Stimulated activated CD4-positive, alpha-beta T cell treated with anti-CD3 and anti-CD28 coated beads, Interleukin-4, amount 100 ng/mL, for 4 hours (primary cell): Measurements from ENCODE around the gene ADGRV1.

Experiments
- DNase-seq, 2 experiments: peaks; one replicate each; pipeline ENCODE4 v3.0.0-alpha.2; 2020

Gene ADGRV1

DNA sequence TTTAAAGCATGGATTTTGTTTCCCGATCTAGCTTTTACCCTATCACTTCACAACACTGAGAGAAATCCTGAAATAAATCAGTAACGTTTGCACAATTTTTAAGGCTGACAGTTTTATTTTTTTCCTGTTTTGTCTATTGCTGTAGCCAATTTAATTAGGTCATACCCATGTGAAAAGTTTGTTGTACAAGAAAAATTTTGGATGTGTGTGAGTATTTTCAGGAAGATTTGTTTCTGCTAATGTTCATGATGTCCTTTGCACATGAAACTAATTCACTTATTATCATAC lies 586.7 kb downstream of the ADGRV1 start:
- no peak for DNase-seq

GRCh38 chr5:91146230-91146629 lies 587.6 kb downstream of the ADGRV1 start:
- no peak for DNase-seq

DNA sequence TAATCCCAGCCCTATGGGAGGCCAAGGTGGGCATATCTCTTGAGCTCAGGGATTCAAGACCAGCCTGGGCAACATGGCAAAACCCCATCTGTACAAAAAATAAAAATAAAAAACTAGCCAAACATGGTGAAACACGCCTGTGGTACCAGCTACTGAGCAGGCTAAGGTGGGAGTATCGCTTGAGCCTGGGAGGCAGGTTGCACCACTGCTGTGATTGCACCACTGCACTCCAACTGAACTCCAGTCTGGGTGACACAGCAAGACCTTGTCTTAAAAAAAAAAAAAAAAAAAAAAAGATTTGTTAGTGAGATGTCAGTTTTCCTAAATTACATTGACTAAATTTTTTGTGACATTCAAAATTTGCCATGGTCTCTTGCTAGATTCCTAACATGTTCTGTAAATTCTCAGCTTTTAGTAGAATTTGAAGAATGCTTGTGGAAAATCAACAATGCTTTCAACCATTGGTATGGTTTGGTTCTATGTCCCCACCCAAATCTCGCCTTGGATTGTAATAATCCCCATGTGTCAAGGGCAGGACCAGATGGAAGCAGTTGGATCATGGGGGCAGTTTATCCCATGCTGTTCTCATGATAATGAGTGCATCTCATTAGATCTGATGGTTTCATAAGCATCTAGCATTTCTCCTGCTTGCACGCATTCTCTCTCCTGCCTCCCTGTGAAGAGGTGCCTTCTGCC lies 588.5 kb downstream of the ADGRV1 start:
- DNase-seq = no peak

GRCh38 chr5:91150234-91150633 lies 591.6 kb downstream of the ADGRV1 start:
- no peak for DNase-seq

DNA sequence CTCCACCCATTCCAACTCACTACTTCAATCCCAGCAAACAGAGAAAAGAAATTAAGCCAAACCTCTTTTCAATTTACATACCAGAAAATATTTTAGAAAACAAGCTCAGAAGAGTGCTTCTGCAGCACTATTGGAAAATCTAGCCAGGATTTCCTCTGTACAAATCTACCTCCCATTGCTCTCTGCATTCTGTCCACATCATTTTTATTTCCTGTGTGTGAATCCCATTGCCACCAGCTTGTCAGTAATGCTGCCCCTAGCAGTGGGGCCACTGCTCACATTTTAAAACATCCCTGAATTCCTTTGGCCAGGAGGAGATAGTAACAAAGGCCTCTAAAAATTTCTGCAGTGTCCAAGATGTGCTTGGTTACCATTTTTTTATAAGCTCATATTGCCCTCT lies 592.0 kb downstream of the ADGRV1 start:
- no peak for DNase-seq

- no peak for DNase-seq
These were observed 593.4 kb downstream of the ADGRV1 start for GRCh38 chr5:91151947-91152346.

DNA sequence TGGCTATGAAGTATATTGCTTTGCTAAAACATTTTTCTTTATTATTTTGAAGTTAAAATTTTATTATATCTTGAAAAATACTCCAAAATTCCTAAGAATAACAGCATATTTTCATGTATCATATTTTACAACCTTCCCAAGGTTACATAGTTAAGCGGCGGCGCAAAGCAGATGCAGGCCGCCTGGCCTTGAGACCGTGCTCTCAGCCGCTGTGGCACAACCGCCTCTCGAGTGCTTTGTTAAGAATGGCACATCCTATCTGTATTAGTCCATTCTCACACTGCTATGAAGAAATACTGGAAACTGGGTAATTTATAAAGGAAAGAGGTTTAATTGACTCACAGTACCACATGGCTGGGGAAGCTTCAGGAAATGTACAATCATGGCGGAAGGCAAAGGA lies 595.7 kb downstream of the ADGRV1 start:
- no peak for DNase-seq

DNA sequence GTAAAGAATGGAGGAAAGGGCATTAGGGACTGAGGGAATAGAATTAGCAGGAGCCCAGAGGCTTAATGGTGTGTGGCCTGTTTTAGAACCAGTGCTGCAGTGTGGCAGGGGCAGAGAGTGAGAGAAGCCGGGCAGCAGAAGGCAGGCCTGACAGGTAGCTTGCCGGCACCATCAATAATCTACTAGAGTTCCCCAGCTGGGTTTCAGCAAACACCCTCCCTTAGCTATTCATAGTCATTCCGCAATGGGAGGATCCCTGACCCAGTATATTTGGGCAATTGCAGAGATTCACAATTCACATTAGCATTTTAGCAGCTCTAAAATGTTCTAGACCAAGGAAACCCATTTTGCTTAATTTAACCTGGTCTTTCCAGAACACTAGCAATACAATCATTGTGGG lies 596.7 kb downstream of the ADGRV1 start:
- no peak for DNase-seq

DNA sequence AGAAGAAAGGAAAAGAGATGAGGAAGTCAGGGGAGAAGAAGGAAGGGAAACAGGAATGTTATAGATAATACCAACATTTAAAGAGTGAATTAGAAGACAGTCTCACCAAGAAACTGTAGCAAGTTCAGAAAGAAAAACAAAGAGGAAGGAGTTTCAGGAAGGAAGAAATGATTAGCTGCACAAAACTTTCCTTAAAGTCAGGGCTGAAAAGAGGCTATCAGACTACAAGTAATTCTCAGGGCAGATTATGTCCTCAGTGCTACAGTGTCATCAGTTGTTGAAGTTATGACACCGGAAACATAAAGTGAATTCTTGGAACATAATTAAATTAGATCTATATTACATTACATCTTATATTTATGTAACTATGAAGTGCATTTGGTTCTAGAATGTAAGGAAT lies 597.6 kb downstream of the ADGRV1 start:
- DNase-seq = no peak

GRCh38 chr5:91158011-91158410 lies 599.4 kb downstream of the ADGRV1 start:
- DNase-seq = no peak

DNA sequence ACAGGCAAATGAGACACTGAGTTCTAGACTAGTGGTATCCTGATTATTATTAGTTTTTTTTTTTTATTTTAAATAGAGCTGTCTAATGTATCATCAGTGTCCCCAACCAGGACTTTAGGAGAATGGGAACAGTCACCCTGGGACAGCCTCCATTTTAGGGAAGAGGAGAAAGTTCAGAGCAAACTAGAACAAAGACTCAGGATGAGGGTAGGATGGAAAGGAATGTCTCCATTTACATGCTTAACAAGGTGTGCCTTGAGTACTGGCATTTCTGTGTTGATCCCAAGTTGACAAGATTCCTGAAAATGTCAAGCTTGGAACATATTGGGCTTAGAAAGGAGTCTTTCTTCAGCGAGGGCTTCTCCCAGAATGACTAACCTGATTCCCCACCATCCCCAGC lies 601.0 kb downstream of the ADGRV1 start:
- no peak for DNase-seq

DNA sequence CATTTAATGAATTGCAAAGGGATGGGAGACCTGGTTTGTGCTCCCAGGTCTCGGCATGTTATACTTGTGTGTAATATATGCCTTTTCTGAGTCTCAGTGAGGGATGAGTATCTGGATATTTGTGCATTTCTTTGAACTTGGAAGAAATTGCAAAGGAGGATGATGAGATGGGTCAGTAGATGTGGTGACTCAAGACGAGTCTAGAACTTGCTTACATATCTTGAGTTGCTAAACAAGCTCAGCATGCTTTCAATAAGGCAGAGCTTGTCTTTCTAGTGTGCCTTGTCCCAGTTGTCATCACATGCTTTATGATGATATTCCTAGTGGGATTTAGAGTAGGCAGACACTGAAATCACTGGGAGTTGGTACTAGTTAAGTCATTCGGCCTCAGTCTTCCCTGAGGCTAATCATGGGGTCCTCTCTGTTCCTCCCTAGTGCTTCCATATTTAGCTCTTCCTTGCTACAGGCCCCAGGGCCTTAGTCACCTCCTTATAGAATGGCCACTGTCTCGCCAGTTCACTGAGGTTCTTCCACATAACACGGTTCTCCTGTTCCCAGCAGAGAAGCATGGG lies 602.2 kb downstream of the ADGRV1 start:
- no peak for DNase-seq

DNA sequence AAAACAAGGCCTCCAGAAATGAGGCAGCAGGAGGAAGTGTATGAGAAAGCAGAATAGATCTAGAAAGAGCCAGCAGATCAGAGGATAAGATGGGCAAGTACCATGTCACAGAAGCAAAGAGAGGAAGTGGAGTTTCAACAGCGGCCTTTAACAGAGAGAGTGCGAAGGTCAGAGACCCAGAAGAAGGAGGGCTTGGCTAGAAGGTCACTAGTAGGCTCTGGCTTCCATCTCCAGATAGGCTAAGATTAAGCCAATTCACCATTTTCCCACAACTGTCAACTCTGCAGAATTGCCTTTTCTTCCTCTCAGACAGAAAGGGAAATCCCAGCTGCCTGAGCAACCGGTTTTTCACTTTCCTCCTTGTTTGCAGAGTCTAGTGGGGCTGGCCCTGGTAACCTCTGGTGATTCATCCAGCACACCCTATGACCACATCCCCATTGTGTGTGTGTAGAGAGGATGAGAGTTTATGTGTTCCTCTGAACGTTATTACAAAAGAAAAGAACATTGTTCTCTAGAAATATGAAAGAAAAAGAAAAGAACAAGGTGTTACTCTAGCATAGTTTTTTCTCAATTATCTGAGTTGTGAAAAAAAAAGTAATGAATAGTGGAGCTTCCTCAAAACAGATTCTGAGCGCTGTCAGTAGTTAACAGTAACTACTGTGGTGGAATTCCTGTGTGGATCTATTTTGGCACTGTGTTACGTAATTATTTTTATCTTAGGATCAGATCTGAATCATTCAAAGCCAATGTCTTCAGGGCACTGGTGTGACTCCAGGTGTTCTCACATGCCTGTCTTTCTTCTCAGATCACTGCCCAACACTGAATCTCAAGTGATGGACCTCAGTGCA lies 604.2 kb downstream of the ADGRV1 start:
- peak; percentile 36 to 52 for DNase-seq

- no peak for DNase-seq
These were observed 605.8 kb downstream of the ADGRV1 start for GRCh38 chr5:91164424-91164823.

DNA sequence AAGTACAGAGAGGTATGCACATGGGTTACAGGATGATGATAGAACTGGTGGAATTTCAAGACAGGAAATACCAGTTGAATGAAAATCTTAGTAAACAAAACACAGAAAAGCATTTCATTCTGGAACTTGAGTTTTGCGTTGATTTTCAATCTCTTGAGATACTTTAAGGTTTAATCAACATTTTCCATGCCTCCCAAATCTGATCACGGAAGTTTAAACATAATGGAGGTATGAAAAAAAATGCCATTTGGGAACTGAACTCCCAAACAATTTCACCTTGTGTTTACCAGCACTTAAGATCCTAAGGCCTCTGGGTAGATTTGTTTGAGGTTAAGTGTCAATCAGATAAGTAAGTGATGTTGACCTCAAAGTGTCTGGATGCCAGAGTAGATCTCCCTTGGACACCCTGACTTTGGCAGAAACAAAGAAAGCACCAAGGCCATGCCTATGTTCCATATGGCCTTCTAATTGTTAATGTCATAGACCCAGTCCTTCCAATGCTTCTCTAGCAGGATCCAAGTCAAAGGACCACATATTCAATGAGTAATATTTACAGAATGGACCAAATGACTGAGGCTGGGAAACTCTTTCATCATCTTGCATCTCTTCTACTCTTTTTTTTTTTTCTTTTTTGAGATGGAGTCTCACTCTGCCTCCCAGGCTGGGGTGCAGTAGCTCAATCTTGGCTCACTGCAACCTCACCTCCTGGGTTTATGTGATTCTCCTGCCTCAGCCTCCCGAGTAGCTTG lies 607.6 kb downstream of the ADGRV1 start:
- no peak for DNase-seq

GRCh38 chr5:91168859-91169258 lies 610.3 kb downstream of the ADGRV1 start:
- no peak for DNase-seq

DNA sequence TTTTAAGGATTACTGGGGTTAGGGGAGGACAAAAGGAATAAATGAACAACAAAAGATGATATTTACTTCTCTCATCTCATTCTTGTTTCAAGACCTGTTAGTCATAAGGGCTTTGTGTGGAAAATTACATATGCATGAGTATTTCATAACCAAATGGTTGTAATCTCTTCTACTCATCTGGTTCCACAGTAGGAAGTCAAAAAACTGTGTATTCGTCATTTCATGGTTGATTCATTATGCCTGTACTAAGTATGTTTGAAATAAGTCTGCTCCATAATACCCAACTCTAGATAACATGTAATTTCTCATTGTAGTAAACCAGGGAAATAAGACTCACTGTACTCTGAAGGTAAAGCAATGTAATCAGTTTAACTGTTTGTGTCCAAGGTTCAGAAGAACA lies 611.7 kb downstream of the ADGRV1 start:
- DNase-seq = no peak

DNA sequence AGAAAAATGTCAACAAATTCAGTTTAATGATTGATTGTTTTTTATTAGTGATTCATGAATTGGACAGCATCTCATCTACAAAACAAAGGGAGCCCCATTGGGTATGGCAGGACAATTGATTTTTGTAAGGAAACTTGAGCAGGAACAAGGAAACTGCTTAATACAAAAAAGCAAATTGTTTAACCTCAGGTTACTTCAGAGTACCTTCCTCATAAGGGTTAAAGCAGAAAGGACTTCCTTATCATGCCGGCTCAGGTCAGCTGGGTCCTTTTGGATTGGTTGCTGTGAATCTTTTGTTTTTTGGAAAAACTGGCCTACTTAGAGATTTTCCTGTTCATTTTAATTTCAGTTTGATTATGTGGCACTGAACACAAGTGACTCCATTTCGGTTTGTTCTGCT lies 612.7 kb downstream of the ADGRV1 start:
- no peak for DNase-seq

GRCh38 chr5:91174396-91174795 lies 615.8 kb downstream of the ADGRV1 start:
- no peak for DNase-seq

- DNase-seq = no peak
These were observed 617.1 kb downstream of the ADGRV1 start for GRCh38 chr5:91175708-91176107.

DNA sequence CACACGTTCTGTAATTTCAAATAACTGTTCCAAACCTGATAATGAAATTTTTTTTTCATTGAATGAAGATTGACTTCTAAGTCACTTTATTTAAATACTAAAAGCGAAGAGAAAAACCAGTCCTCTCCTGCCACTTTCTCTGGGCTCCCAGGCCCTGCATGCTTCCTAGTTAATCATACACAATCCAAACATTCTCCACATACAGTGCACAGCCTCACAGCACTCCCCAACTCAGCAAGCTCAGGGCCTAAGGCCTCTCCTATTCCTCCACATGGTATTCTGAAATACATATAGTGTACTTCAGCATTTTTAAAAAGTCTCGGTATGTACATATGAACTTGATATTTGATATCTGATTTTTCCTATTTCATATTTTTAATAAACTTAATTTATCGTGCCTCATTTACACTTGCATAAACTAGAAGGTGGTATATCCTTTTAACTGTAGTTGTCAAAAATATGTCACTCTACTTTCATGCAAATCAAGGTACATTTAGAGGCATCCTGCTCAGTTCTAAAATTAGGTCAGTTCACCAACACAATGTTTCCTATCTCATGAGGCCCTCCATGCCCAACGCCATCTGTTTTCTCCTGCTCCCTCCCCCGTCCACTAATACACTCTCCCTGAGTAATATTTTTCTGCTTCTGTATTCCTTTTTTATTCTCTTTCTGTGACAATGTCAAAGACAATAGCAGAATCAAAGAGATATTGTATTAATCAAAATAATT lies 617.9 kb downstream of the ADGRV1 start:
- DNase-seq = no peak

GRCh38 chr5:91177085-91177484 lies 618.5 kb downstream of the ADGRV1 start:
- no peak for DNase-seq

DNA sequence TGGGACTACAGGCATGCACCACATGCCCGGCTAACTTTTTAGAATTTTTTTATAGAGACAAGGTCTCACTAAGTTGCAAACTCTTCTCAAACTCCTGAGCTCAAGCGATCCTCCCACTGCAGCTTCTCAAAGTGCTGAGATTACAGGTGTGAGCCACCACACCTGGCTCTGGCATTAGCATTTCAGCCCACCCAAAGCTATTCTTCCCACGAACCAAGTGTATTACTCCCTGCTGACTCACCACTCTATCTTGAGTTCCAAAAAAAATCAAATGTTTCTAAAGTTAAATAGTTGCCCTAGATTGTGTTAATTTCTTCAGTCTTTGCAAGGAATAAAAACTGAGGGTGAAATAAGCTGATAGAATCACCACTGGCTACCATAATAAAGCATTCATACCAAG lies 619.0 kb downstream of the ADGRV1 start:
- no peak for DNase-seq
